Subcutaneous abdominal adipose tissue (tissue), 5 donors: ENCODE data around the gene HOXC12.

Experiments used
- H3K27ac ChIP-seq: one replicate; pipeline ENCODE4 v1.7.0; 2013; ENCODE audit warnings: low read depth, mild to moderate bottlenecking, inconsistent platforms, low read length, moderate library complexity
- H3K27me3 ChIP-seq, 5 donors: one replicate each; pipeline ENCODE4 v1.7.0; 2013; ENCODE audit warnings: low read length in 5 of 5, inconsistent platforms in 1 of 5; ENCODE audit not compliant: control insufficient read depth in 5 of 5, insufficient read depth in 4 of 5
- H3K36me3 ChIP-seq, 5 donors: one replicate each; pipeline ENCODE4 v1.7.0; 2013; ENCODE audit warnings: low read length in 5 of 5; ENCODE audit not compliant: control insufficient read depth in 5 of 5, insufficient read depth in 5 of 5
- H3K4me1 ChIP-seq, 5 donors: one replicate each; pipeline ENCODE4 v1.7.0; 2013; ENCODE audit warnings: low read length in 5 of 5, mild to moderate bottlenecking in 3 of 5, moderate library complexity in 1 of 5; ENCODE audit not compliant: control insufficient read depth in 5 of 5, insufficient read depth in 5 of 5
- H3K4me3 ChIP-seq, 5 donors: one replicate each; pipeline ENCODE4 v1.7.0; 2013; ENCODE audit warnings: low read length in 5 of 5, low read depth in 1 of 5
- H3K9ac ChIP-seq, 5 donors: one replicate each; pipeline ENCODE4 v1.7.0; 2013; ENCODE audit warnings: low read length in 5 of 5, mild to moderate bottlenecking in 4 of 5, moderate library complexity in 3 of 5
- H3K9me3 ChIP-seq, 5 donors: one replicate each; pipeline ENCODE4 v1.7.0; 2013; ENCODE audit warnings: low read length in 5 of 5; ENCODE audit not compliant: control insufficient read depth in 5 of 5
- donor health status: healthy.
- donor health status: healthy.
- donor health status: healthy.
- donor health status: healthy.
- donor health status: healthy.

The HOXC12 gene, protein sequence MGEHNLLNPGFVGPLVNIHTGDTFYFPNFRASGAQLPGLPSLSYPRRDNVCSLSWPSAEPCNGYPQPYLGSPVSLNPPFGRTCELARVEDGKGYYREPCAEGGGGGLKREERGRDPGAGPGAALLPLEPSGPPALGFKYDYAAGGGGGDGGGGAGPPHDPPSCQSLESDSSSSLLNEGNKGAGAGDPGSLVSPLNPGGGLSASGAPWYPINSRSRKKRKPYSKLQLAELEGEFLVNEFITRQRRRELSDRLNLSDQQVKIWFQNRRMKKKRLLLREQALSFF

DNA sequence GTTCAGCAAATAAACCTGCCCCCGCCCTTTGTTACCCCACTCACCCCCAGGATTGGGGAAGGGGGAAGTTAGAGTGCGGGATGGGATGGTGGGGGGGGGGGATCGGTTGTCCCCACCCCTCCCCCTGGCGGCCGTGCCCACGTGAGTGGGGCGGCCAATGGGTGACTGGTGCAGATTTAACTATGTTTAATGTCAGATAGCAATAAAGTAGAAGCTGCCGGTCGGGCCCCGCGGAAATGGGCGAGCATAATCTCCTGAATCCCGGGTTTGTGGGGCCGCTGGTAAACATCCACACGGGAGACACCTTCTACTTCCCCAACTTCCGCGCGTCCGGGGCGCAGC lies at the start of gene HOXC12:
TSS of gene HOXC12 (plus strand) at position 210 of the 342 bp plus-strand sequence. CDS start at position 237, 27 bp downstream.
- no peak within 1 kb of the TSS for H3K4me3 ChIP-seq
- H3K27ac ChIP-seq: no peak within 1 kb of the TSS
- H3K9ac ChIP-seq: no peak within 1 kb of the TSS
- H3K4me1 ChIP-seq: peaks cover 0 to 32% (median 18%) of the 10 kb centered on the region in 5 donors
- peaks cover 84 to 94% (median 89%) of the 10 kb centered on the region in 5 donors for H3K27me3 ChIP-seq
- no peaks in the 10 kb centered on the region for H3K9me3 ChIP-seq
- H3K36me3 ChIP-seq: no peaks in the 10 kb centered on the region

DNA sequence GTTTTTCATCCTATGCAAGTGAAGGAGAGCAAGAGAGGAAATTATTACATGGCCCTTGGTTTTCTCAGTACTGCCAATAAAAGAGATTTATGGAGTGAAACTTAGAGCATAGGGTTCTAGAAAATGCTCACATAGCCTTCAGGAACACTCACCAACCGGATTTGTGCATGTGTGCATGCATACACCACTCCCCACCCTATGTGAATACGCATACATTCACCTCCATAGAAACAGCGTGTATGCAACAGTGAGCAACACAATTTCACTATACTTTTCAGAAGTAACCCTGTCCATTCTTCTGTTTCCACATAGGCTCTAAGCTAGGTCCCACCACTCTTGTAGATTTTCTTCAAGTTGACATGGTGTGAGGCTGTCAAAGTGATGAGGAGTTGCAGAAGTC lies 47.6 kb upstream of the HOXC12 start:
- no peak overlapping the region for H3K9ac ChIP-seq
- H3K9me3 ChIP-seq: no peaks in the 10 kb centered on the region
- H3K36me3 ChIP-seq: no peaks in the 10 kb centered on the region
- H3K4me3 ChIP-seq: no peak overlapping the region
- no peaks in the 10 kb centered on the region for H3K4me1 ChIP-seq
- peaks cover 2 to 12% (median 4%) of the 10 kb centered on the region in 5 donors for H3K27me3 ChIP-seq
- H3K27ac ChIP-seq: no peak overlapping the region

DNA sequence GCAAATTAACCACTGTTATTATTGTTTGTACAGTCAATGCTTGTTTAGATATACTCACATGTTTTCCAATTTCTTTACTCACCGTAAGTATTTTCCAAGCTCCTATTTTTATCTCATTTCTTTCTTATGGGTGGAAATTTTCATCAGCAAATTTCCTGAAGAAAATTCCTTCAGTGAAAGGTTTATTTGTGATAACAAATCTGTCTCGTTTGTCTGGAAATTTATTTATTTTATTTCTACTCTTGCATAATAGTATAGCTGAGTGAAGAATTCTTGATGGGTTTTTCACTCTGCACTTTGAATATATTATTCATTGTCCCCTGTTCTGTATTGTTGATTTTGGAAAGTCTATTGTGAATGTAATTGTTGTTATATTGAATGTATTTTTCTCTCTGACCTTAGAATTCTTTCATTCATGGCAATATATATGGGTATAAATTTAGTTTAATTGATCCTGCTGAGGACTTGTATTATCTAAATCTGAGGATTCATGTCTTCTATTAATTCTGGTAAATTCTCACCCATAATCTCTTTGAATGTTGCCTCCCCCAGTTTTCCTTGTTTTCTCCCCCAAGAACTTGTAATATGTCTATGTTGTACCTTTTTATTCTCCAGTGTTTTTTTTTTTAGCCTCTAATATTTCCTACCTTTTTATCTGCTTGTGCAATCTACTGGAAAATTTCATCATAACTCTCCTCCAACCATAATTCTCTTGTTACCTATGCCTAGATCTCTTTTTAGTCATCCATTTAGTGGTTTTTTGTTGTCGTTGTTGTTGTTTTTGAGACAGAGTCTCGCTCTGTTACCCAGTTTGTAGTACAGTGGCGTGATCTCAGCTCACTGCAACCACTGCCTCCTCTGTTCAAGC lies 37.7 kb upstream of the HOXC12 start:
- no peak overlapping the region for H3K4me3 ChIP-seq
- no peaks in the 10 kb centered on the region for H3K9me3 ChIP-seq
- H3K27me3 ChIP-seq: peaks cover 16 to 34% (median 19%) of the 10 kb centered on the region in 5 donors
- H3K36me3 ChIP-seq: no peaks in the 10 kb centered on the region
- H3K27ac ChIP-seq: no peak overlapping the region
- no peak overlapping the region for H3K9ac ChIP-seq
- H3K4me1 ChIP-seq: no peaks in the 10 kb centered on the region

DNA sequence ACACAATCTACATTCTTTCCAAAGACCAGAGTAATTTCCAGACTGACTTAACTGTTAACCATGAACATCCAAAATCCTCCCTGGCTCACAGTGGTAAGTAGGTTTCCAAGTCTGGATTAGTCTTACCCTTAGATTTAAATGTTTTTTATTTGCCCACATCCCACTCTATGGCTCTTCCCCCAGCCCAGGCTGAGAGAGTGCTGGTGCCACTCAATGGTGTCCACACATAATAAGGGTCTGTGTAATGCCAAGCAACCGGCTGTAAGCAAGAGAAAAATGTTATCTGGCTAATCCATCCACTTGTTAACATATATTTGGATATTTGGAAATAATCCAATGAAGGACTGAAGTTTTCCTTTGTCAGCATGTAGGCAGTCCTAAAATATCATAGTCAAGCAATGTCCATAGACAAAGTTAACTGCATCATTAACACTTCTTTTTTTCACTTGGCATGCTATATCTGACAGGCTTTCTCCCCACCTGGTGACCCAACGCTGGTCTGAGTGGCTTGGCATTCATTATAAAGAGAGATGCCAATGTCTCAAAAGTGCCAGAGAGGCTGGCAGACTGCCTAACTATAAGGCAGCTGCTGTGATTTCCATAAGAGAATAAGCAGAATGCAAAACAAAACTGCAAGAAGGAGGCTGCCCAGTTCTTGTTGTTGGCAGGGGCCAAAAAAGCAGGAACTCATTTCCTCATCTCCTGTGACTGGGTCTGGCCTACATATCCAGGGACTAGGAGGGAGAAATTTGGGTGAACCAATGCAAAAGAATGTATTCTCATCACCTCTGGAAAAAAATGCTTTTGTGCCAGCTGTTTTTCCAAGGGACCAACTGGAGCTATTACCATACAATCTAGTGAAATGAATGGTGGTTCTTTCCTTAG lies 29.9 kb upstream of the HOXC12 start:
- peaks cover 0 to 9% (median 0%) of the 10 kb centered on the region in 5 donors for H3K4me1 ChIP-seq
- no peak overlapping the region for H3K9ac ChIP-seq
- H3K36me3 ChIP-seq: no peaks in the 10 kb centered on the region
- no peak overlapping the region for H3K27ac ChIP-seq
- H3K9me3 ChIP-seq: peaks cover 0 to 3% (median 0%) of the 10 kb centered on the region in 5 donors
- no peak overlapping the region for H3K4me3 ChIP-seq
- H3K27me3 ChIP-seq: peaks cover 53 to 78% (median 71%) of the 10 kb centered on the region in 5 donors

DNA sequence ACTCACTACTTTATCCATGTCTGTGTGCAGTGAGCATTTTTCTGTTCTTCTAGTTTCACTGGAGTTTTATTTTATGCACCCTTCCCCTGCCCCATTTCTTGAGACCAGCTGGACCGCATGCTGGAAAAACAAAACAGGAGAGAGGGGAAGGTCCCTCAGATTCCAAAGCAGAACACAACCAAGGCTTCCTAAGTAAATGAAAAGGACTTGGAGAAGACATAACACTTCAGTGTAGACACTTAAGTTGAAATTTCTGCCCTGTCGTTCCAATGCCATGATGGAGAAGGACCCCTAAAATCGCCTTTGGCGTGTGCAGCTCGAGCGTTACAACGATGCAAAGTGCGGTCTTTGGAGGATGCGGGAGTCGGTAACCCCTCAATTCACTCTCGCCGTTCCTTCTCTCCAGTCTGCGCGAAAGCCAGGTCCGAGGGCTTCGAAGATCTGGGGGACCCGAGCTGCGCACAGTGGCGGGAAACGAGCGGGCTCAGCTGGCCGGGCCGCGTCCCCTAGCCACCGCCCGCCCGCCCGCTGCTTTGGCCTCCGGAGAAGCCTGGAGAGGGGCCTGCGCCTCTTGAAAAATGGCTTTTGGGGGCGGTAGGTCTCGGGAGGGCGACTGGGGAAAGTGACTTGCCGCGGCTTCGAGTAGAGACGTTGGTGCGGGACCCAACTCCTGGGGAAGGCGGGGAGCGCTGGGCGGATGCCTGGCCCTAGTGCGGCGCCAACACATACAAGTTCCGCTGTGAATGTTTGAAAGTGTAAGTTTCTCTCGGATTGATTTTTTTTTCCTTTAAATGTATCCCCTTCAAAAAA lies 27.3 kb upstream of the HOXC12 start:
- no peak overlapping the region for H3K27ac ChIP-seq
- H3K9ac ChIP-seq: no peak overlapping the region
- H3K4me1 ChIP-seq: peaks cover 0 to 9% (median 0%) of the 10 kb centered on the region in 5 donors
- no peak overlapping the region for H3K4me3 ChIP-seq
- H3K9me3 ChIP-seq: peaks cover 0 to 3% (median 0%) of the 10 kb centered on the region in 5 donors
- peaks cover 64 to 94% (median 81%) of the 10 kb centered on the region in 5 donors for H3K27me3 ChIP-seq
- no peaks in the 10 kb centered on the region for H3K36me3 ChIP-seq

DNA sequence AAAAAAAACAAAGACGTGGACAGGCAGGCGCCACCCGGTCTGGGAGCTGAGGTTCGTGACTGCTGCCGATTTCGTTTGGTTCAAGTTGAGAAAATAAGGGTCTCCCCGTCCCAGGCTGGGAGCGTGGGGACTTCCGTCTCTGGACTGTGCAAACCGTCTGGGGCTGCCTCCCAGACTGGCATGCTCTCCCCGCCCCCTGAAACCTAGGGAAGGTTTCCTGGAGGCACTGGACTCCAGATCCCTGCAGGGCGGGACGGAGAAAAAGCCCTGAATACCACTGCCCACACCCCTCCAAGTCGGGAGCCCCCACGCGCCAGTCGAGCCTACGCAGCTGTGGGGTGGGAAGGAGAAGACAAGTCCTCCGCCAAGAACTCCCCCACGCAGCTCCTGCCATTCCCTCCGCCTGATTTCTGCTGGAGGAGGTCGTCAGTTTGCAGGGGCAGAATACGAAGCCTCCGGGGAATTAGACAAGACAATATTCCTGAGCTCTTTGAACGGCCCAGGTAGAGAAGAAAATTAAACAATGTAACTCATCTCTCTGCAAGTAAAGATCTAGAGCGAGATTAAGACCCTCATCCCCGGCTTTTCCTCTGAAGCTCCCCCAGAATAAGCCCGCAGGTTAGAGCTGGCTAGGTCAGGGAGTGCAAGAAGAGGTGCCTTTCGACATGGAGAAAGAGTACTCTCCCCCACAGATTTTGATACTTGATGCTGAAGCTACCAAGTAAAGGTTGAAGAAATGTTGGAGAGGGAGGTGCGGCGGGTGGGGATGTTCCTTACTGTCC lies 26.5 kb upstream of the HOXC12 start:
- Histone ChIP-seq H3K4me3 (no peak overlapping the region), H3K9me3 (peaks cover 0 to 3% (median 0%) of the 10 kb centered on the region in 5 donors), H3K9ac (no peak overlapping the region), H3K36me3 (no peaks in the 10 kb centered on the region), H3K27ac (no peak overlapping the region), H3K27me3 (peaks cover 67 to 97% (median 79%) of the 10 kb centered on the region in 5 donors), H3K4me1 (peaks cover 0 to 9% (median 0%) of the 10 kb centered on the region in 5 donors)

DNA sequence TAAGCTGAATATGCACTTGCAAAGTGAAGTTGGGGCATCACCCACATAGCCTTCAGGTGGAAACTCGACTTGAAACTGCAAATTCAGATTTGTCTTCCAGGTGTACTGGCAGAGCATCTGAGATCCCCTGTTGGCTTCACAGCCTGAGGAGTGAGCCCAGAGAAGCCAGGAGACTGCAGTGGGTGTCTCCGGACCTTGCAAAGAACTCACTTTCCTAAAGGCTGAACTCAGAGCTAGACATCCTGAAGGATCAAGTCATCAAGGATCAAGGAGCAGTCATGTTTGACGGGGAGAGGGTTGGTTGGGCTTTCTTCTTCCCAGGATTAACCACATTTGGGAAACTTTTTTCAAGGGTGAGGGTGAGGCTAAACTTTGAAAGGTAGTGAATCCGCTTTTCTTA lies 25.2 kb upstream of the HOXC12 start:
- Histone ChIP-seq H3K9ac (no peak overlapping the region), H3K27ac (no peak overlapping the region), H3K9me3 (peaks cover 0 to 3% (median 0%) of the 10 kb centered on the region in 5 donors), H3K36me3 (no peaks in the 10 kb centered on the region), H3K4me1 (peaks cover 0 to 9% (median 0%) of the 10 kb centered on the region in 5 donors), H3K4me3 (no peak overlapping the region), H3K27me3 (peaks cover 78 to 98% (median 81%) of the 10 kb centered on the region in 5 donors)

DNA sequence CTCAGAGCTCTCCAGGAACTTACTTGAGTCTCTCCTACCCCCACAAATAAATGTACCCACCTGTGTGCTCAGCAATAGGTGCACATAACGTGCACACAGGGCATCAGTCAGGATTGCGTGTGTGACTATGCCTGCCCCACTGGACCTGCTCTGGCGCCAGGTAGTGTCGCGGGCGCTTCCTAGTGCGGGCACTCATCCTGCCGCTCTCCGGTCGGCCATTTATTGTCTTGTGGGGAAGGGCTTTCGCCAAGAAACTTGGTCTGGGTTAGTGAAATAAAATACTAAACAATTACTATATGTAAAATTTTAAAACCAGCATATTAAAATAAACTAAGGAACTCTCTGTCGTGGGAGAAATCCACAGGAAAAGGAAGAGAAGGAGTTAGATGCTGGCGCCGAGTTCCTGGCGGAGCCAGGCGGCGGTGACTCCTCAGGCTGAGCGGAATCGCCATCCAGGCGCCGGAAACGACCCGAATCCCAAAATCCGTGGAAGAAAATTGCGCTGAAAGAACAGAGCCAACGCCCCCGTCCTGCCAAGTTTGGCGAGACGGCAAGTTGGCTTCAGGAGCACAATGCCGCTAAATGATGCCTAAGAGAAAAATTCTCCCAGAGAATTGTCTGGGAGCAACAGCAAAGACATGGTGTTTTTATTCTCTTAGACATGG lies 24.0 kb upstream of the HOXC12 start:
- Histone ChIP-seq H3K9ac (no peak overlapping the region), H3K4me3 (no peak overlapping the region), H3K4me1 (peaks cover 0 to 9% (median 0%) of the 10 kb centered on the region in 5 donors), H3K9me3 (peaks cover 0 to 3% (median 0%) of the 10 kb centered on the region in 5 donors), H3K36me3 (no peaks in the 10 kb centered on the region), H3K27ac (no peak overlapping the region), H3K27me3 (peaks cover 83 to 98% (median 89%) of the 10 kb centered on the region in 5 donors)
